Chondrocyte (in vitro differentiated cells): ENCODE data around the gene PLA2G4E. TPM values are rescaled to one million over a fixed set of nuclear protein-coding genes. Genes with fewer than 3 reads are reported as not detected.

Experiments used
- DNase-seq: peaks from one replicate; pipeline ENCODE4 v3.0.0; 2021; ENCODE audit warnings: mixed read lengths, low spot score
- H3K27ac Mint-ChIP-seq: one replicate; pipeline ENCODE4 v1.8.0; 2021; ENCODE audit warnings: mild to moderate bottlenecking, moderate library complexity, mixed read lengths; ENCODE audit not compliant: unreplicated experiment
- H3K27me3 Mint-ChIP-seq: 2 replicates; pipeline ENCODE4 v1.8.0; 2021; ENCODE audit warnings: low read depth, mixed read lengths
- H3K36me3 Mint-ChIP-seq: 2 replicates; pipeline ENCODE4 v1.8.0; 2021; ENCODE audit warnings: low read depth, mixed read lengths
- H3K4me1 Mint-ChIP-seq: 2 replicates; pipeline ENCODE4 v1.8.0; 2021; ENCODE audit warnings: low read depth, mild to moderate bottlenecking, mixed read lengths
- H3K4me3 Mint-ChIP-seq: one replicate; pipeline ENCODE4 v1.8.0; 2021; ENCODE audit warnings: mild to moderate bottlenecking, moderate library complexity, mixed read lengths; ENCODE audit not compliant: unreplicated experiment
- H3K9me3 Mint-ChIP-seq: 2 replicates; pipeline ENCODE4 v1.8.0; 2021; ENCODE audit warnings: low read depth, mixed read lengths
- total RNA-seq: library from RNA; stranded (reverse); gene quantifications from 3 replicates; pipeline ENCODE4 v1.2.1, GENCODE V29; 2021
- TF ChIP-seq, protein P1 (sequence below): fragments of 200-600 bp; sonication (generic); IDR thresholded peaks from 2 replicates; pipeline ENCODE4 v1.5.0; 2021; ENCODE audit warnings: antibody characterized with exemption, mild to moderate bottlenecking, moderate library complexity

The PLA2G4E gene
- total RNA-seq, 1 donor from 2014 or later = not detected

DNA sequence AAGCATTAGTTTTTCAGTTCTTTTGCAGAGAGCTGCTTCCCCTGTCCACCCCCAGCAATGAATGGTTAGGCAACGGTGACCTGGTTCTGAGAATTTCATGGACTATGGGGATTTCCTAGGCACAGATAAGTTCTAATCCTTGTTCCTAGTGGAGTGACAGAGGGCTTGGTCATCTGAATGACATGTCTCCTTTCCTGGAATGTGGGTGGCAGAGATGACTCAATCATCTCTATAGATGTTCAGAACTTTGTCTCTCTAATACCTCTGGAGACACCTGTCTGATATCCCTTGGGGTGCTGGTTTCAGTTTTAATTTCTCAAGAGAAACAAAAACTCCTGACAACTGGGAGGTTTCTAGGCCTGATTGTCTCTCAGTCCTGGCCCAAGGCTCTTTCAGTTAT, 10.4 kb downstream of the PLA2G4E start:
- Mint-ChIP-seq H3K36me3 (peaks cover 6% of the 10 kb centered on the region), H3K9me3 (peaks cover 6% of the 10 kb centered on the region), H3K4me3 (no peak overlapping the region), H3K27me3 (peaks cover 28% of the 10 kb centered on the region), H3K4me1 (no peaks in the 10 kb centered on the region), H3K27ac (no peak overlapping the region)
- DNase-seq = no peak
- TF ChIP-seq, protein P1, sequence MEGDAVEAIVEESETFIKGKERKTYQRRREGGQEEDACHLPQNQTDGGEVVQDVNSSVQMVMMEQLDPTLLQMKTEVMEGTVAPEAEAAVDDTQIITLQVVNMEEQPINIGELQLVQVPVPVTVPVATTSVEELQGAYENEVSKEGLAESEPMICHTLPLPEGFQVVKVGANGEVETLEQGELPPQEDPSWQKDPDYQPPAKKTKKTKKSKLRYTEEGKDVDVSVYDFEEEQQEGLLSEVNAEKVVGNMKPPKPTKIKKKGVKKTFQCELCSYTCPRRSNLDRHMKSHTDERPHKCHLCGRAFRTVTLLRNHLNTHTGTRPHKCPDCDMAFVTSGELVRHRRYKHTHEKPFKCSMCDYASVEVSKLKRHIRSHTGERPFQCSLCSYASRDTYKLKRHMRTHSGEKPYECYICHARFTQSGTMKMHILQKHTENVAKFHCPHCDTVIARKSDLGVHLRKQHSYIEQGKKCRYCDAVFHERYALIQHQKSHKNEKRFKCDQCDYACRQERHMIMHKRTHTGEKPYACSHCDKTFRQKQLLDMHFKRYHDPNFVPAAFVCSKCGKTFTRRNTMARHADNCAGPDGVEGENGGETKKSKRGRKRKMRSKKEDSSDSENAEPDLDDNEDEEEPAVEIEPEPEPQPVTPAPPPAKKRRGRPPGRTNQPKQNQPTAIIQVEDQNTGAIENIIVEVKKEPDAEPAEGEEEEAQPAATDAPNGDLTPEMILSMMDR = no peak

DNA sequence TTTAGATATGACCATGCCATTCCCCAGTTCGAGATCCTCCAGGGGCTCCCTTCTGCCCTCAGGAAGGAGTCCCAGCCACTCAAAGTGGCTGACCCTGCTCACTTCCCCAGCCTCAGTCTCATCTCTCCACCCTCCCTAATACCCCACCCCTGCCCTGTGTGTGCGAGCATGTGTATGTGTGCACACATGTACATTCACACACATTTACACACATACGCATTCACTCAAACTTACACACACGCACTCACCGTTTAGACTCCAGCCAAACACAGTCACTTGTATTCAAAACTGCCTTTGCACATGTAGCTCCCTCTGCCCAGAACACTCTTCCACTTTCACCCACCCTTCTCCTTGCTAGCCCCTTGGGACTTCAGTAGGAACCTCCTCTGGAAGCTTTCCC, 11.4 kb downstream of the PLA2G4E start:
- peaks cover 6% of the 10 kb centered on the region for H3K36me3 Mint-ChIP-seq
- H3K4me3 Mint-ChIP-seq = no peak overlapping the region
- DNase-seq = no peak
- no peaks in the 10 kb centered on the region for H3K4me1 Mint-ChIP-seq
- TF ChIP-seq, protein P1 = no peak
- H3K9me3 Mint-ChIP-seq = peaks cover 6% of the 10 kb centered on the region
- H3K27ac Mint-ChIP-seq = no peak overlapping the region
- H3K27me3 Mint-ChIP-seq = peaks cover 19% of the 10 kb centered on the region

DNA sequence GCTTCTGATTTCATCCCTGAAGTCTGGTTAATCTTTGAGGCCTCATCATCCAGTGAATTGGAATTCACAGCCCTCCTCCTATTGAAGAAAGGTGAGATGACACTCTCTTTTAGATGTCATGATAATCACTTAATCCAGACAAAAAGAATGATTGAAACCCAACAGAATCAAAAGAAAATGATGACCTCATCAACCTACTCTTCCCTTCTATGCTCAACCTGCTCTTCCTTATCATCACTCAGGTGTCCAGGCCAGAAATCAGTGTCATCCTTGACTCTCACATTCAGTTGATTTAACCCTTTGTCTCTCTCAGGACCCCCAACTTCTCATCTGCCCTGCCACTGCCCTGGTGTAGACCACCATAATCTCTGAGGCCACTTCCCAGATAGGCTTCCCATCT, 11.8 kb downstream of the PLA2G4E start:
- Mint-ChIP-seq H3K9me3 (peaks cover 6% of the 10 kb centered on the region), H3K27ac (no peak overlapping the region), H3K36me3 (peaks cover 6% of the 10 kb centered on the region), H3K4me1 (no peaks in the 10 kb centered on the region), H3K27me3 (peaks cover 18% of the 10 kb centered on the region), H3K4me3 (no peak overlapping the region)
- TF ChIP-seq, protein P1 = no peak
- DNase-seq = no peak

- peaks cover 6% of the 10 kb centered on the region for H3K36me3 Mint-ChIP-seq
- TF ChIP-seq, protein P1 = no peak
- no peak for DNase-seq
- no peak overlapping the region for H3K27ac Mint-ChIP-seq
- peaks cover 6% of the 10 kb centered on the region for H3K9me3 Mint-ChIP-seq
- no peaks in the 10 kb centered on the region for H3K4me1 Mint-ChIP-seq
- H3K4me3 Mint-ChIP-seq = no peak overlapping the region
- peaks cover 24% of the 10 kb centered on the region for H3K27me3 Mint-ChIP-seq
These were observed 13.5 kb downstream of the PLA2G4E start for GRCh38 chr15:42007386-42007785.

DNA sequence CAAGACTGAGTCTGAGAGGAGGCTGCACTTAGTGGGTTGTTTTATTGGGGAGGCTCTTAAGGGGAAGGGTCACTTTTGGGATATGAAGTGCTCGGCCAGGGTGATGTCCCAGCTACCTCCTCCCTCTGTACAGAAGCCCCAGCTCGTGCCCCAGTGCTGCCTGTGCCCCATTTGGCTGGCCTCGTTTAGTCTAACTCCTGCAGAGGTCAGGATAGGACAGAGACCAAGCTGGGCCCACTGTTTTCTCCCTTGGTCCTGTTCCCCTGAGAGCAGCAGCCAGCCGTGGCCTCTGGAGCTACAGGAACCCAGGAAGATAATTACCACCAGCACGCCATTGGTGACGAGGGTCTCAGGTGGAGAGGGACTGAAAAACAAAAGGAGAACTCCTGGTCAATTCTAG, 18.5 kb downstream of the PLA2G4E start:
- no peaks in the 10 kb centered on the region for H3K4me1 Mint-ChIP-seq
- DNase-seq = no peak
- TF ChIP-seq, protein P1 = no peak
- no peak overlapping the region for H3K4me3 Mint-ChIP-seq
- H3K27me3 Mint-ChIP-seq = peaks cover 30% of the 10 kb centered on the region
- no peak overlapping the region for H3K27ac Mint-ChIP-seq
- peaks cover 4% of the 10 kb centered on the region for H3K36me3 Mint-ChIP-seq
- peaks cover 4% of the 10 kb centered on the region for H3K9me3 Mint-ChIP-seq
